ENCODE measurements around the gene KLK5. TPM values are rescaled to one million over a fixed set of nuclear protein-coding genes. Genes with fewer than 3 reads are reported as not detected.

Gene KLK5
- total and polyA plus RNA-seq, 4 donors = not detected

DNA sequence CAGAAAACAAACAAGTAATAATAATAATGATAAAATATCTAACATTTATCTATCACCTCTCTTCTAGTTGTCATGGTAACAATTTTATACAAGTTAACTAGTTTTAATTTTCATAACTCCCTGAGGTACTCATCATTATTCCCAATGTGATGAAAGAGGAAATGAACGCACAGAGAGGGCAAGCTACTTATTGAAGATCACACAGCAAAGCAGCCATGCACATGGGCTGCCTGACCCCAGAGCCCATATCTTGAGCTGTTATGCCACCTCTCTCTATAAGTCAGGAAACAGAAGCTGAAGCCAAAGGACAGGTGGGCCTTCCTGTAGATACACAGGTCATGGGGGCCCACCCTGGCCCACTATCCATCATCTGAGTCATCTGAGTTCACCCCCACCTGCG lies 36.8 kb downstream of the KLK5 start (continued):
- no peak for TF ChIP-seq FOXA1 (IDR thresholded peaks at IDR 0.05)
- no peak for TF ChIP-seq RAD21 (IDR thresholded peaks at IDR 0.05)

DNA sequence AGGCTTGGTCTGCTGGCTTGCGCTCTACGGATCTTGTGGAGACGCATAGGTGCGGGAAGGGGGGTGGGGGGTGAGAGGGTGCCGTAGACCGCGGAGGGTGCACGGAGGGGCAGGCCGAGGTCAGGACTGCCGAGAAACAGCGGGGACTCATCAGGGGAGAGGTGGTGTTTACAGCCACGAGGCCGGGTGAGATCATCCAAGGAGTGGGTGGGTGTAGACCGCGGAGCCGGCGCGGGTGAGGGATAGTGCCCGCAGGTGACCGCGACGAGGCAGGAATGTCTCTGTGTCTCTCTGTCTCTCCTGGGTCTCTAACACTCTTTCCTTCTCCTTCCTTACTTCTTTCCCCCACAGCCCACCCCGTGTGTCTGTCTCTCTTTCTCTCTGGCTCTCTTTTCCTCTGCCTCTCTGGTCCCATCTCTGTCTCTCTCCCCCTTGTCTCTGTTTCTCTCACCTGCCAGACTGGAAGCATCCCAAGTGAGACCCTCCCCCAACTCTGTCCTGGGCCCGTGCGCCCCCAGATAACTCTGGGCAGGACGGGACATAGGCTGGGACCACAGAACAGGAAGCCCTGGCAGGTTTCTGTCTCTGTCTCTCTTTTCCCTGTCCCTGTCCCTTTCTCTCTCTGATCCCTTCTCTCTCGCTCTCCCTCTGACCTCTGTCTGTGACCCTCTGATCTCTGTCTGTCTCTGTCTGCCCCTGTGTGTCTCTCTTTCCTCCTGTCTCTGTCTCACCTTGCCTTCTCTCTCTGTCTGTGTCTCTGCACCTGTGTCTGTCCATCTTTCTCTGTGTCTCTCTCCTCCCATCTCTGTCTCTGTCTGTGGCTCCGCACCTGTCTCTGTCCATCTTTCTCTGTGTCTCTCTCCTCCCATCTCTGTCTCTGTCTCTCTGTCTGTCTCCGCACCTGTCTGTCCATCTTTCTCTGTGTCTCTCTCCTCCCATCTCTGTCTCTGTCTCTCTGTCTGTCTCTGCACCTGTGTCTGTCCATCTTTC lies 39.8 kb downstream of the KLK5 start:
- Histone ChIP-seq H3K36me3 (ENCODE audit: control insufficient read depth in 4 of 4, insufficient read depth in 3 of 4, low read depth in 1 of 4, low read length in 3 of 4) (no peaks in the 10 kb centered on the region), H3K4me3 (ENCODE audit: low read depth in 1 of 3, low read length in 3 of 3) (no peak overlapping the region), H3K27me3 (ENCODE audit: control insufficient read depth in 4 of 4, insufficient read depth in 4 of 4, low read length in 3 of 4) (peaks cover 2 to 10% (median 5%) of the 10 kb centered on the region in 4 donors), H3K27ac (ENCODE audit: low read depth in 1 of 2, low read length in 2 of 2) (no peak overlapping the region), H3K4me1 (ENCODE audit: control insufficient read depth in 4 of 4, insufficient read depth in 4 of 4, low read length in 3 of 4) (no peaks in the 10 kb centered on the region), H3K9me3 (ENCODE audit: control insufficient read depth in 4 of 4, low read length in 3 of 4) (no peaks in the 10 kb centered on the region), H3K9ac (ENCODE audit: low read depth in 1 of 2, low read length in 2 of 2) (no peak overlapping the region)
- TF ChIP-seq FOXA1 (IDR thresholded peaks at IDR 0.05) (no peak), FOXA2 (IDR thresholded peaks at IDR 0.05) (no peak), RXRA (IDR thresholded peaks at IDR 0.05) (no peak), HNF4G (IDR thresholded peaks at IDR 0.05) (no peak), RAD21 (IDR thresholded peaks at IDR 0.05) (no peak), HNF4A (conservative IDR thresholded peaks at IDR 0.05) (no peak), NR2F2 (IDR thresholded peaks at IDR 0.05) (no peak), YY1 (IDR thresholded peaks at IDR 0.05) (no peak), EGR1 (IDR thresholded peaks at IDR 0.05; ENCODE audit: low read depth in 2 of 2) (no peak), TAF1 (conservative IDR thresholded peaks at IDR 0.05) (no peak), SP1 (IDR thresholded peaks at IDR 0.05) (no peak)
- TF ChIP-seq, protein P1, sequence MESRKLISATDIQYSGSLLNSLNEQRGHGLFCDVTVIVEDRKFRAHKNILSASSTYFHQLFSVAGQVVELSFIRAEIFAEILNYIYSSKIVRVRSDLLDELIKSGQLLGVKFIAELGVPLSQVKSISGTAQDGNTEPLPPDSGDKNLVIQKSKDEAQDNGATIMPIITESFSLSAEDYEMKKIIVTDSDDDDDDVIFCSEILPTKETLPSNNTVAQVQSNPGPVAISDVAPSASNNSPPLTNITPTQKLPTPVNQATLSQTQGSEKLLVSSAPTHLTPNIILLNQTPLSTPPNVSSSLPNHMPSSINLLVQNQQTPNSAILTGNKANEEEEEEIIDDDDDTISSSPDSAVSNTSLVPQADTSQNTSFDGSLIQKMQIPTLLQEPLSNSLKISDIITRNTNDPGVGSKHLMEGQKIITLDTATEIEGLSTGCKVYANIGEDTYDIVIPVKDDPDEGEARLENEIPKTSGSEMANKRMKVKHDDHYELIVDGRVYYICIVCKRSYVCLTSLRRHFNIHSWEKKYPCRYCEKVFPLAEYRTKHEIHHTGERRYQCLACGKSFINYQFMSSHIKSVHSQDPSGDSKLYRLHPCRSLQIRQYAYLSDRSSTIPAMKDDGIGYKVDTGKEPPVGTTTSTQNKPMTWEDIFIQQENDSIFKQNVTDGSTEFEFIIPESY (IDR thresholded peaks at IDR 0.05) = no peak
- TF ChIP-seq, protein P2, sequence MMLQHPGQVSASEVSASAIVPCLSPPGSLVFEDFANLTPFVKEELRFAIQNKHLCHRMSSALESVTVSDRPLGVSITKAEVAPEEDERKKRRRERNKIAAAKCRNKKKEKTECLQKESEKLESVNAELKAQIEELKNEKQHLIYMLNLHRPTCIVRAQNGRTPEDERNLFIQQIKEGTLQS (IDR thresholded peaks at IDR 0.05) = no peak
- TF ChIP-seq, protein P3, sequence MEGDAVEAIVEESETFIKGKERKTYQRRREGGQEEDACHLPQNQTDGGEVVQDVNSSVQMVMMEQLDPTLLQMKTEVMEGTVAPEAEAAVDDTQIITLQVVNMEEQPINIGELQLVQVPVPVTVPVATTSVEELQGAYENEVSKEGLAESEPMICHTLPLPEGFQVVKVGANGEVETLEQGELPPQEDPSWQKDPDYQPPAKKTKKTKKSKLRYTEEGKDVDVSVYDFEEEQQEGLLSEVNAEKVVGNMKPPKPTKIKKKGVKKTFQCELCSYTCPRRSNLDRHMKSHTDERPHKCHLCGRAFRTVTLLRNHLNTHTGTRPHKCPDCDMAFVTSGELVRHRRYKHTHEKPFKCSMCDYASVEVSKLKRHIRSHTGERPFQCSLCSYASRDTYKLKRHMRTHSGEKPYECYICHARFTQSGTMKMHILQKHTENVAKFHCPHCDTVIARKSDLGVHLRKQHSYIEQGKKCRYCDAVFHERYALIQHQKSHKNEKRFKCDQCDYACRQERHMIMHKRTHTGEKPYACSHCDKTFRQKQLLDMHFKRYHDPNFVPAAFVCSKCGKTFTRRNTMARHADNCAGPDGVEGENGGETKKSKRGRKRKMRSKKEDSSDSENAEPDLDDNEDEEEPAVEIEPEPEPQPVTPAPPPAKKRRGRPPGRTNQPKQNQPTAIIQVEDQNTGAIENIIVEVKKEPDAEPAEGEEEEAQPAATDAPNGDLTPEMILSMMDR (IDR thresholded peaks at IDR 0.05; ENCODE audit: low read depth, low read length, missing input control) = no peak
- TF ChIP-seq, protein P4, sequence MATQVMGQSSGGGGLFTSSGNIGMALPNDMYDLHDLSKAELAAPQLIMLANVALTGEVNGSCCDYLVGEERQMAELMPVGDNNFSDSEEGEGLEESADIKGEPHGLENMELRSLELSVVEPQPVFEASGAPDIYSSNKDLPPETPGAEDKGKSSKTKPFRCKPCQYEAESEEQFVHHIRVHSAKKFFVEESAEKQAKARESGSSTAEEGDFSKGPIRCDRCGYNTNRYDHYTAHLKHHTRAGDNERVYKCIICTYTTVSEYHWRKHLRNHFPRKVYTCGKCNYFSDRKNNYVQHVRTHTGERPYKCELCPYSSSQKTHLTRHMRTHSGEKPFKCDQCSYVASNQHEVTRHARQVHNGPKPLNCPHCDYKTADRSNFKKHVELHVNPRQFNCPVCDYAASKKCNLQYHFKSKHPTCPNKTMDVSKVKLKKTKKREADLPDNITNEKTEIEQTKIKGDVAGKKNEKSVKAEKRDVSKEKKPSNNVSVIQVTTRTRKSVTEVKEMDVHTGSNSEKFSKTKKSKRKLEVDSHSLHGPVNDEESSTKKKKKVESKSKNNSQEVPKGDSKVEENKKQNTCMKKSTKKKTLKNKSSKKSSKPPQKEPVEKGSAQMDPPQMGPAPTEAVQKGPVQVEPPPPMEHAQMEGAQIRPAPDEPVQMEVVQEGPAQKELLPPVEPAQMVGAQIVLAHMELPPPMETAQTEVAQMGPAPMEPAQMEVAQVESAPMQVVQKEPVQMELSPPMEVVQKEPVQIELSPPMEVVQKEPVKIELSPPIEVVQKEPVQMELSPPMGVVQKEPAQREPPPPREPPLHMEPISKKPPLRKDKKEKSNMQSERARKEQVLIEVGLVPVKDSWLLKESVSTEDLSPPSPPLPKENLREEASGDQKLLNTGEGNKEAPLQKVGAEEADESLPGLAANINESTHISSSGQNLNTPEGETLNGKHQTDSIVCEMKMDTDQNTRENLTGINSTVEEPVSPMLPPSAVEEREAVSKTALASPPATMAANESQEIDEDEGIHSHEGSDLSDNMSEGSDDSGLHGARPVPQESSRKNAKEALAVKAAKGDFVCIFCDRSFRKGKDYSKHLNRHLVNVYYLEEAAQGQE (IDR thresholded peaks at IDR 0.05) = no peak
- TF ChIP-seq, protein P5, sequence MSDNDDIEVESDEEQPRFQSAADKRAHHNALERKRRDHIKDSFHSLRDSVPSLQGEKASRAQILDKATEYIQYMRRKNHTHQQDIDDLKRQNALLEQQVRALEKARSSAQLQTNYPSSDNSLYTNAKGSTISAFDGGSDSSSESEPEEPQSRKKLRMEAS (IDR thresholded peaks at IDR 0.05) = no peak
- no peak for DNase-seq (ENCODE audit: low spot score)
- 8% methylated on average over 29 of the region's 29 CpGs for WGBS

All from liver (tissue), 9 donors.